Smooth muscle cell of the brain vasculature (primary cell): Measurements from ENCODE around the gene MYO3B.

Experiments used
- DNase-seq: peaks from one replicate; pipeline ENCODE4 v3.0.0-alpha.2; 2012; ENCODE audit warnings: low read depth, low spot score

The MYO3B gene

GRCh38 chr2:170685591-170685990 lies 507.6 kb downstream of the MYO3B start:
- DNase-seq = no peak

GRCh38 chr2:170689481-170689880 lies 511.5 kb downstream of the MYO3B start:
- DNase-seq = no peak

- DNase-seq = no peak
Measured at GRCh38 chr2:170690640-170691039, 512.7 kb downstream of the MYO3B start.

- no peak for DNase-seq
Measured at GRCh38 chr2:170694316-170694715, 516.4 kb downstream of the MYO3B start.

- no peak for DNase-seq
Measured at GRCh38 chr2:170695521-170696410, 517.8 kb downstream of the MYO3B start.

- DNase-seq = no peak
Measured at GRCh38 chr2:170696948-170697347, 519.0 kb downstream of the MYO3B start.

GRCh38 chr2:170701011-170701410 lies 523.1 kb downstream of the MYO3B start:
- no peak for DNase-seq

- DNase-seq = no peak
Measured at GRCh38 chr2:170703776-170704476, 526.0 kb downstream of the MYO3B start.
